Stimulated activated CD8-positive, alpha-beta memory T cell treated with anti-CD3 and anti-CD28 coated beads, Interleukin-7, amount 100 ng/mL, for 4 hours (primary cell): Measurements from ENCODE around the gene TNS1.

Experiments used
- DNase-seq, 2 donors: peaks; one replicate each; pipeline ENCODE4 v3.0.0-alpha.2; 2020; ENCODE audit warnings: low read depth in 2 of 2

TNS1 gene

DNA sequence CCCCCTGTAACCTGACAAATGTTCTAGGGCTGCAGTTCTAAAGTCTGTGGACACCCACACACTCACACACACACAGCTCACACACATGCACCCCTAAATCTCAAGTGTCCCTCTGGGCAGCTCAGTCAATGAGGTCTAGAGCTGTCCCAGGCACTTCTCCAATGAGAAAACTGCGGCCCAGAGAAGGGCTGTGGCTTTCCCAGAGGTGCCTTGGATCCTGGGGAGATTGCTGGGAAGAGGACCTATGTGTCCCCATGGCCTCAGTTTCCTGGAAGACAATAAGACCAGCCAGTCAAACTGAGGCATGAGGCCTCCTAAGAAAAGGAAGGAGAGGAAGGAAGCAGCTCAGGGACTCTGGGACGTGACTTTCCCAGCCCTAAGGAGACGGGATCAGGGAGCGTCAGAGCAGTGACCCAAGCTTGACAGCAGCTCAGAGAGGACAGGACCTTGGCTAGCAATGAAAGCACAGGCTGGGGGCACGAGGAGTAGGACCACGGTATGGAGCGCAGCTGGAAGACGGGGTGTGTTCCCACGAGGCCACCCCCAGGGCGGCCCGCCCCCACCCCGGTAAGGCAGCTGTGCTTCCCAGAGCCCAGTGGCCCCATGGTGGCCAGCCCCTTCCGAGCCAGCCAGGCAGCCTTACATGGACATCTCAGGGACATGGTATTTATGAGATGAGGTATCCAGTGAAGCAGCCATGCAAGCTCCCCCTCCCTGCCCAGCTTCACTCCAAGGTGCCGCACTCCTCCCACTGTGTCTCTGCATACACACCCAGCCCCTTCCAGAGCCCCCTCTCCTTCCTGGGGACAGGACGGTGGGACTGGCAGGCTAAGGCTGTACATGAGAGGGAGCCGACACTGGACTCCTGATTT is 46.0 kb downstream of the TNS1 start:
- no peak for DNase-seq

DNA sequence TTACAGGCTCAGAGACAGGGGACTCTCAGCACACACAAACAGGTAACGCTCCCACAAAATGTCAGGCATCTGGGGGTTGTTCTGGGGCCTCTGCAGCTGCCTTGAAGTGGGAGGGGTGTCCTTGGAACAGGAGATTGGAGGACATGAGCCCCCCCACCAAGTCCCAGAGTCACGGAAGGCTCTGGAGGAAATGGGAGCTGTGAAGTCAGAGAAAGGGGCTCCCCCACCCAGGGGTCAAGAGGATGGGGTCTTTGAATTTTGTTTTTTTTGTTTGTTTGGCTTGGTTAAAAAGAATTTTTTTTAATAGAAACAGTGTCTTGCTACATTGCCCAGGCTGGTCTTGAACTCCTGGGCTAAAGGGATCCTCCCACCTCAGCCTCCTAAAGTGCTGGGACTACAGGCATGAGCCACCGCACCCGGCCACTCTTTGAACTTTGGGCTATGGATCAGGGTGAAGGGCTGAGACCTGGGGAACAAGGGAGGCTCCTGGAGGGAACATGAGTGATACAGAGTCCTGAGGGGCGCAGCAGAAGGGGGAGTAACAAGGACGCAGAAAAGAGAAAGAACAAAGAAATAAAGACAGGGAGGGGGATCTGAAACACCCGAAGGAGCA is 46.8 kb downstream of the TNS1 start:
- no peak for DNase-seq

DNA sequence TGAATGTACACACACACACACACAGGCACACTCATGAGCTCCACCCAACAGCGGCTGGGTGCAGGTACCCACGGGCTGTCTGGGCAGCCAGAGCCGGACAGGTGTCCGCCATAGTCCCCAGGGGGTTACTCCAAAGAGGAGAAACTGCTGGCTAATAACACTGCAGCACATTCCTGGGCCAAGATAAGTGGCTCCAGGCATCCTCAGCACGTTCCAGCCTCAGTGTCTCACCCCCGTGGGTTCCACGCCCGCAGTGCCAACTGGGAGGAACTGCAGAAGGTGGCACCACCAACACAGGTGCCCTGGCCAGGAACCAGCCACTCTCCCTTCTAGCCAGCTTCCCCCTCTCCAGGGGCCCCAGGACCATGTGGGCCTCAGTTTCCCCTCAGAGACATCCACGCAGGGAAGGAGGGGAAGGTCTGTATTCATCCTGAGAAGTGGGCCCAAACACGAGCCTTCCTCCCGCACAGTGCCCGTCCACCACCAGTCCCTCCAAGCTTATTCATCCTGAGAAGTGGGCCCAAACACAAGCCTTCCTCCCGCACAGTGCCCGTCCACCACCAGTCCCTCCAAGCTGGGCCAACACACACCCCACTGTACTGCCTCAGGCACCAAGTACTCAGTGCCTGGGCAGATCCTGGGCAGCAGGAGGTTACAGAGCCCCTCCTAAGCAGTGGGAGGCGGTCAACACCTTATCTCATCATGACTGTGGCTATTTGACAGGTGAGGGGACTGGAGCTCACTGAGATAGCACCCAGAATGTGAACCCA is 47.6 kb downstream of the TNS1 start:
- DNase-seq = no peak

DNA sequence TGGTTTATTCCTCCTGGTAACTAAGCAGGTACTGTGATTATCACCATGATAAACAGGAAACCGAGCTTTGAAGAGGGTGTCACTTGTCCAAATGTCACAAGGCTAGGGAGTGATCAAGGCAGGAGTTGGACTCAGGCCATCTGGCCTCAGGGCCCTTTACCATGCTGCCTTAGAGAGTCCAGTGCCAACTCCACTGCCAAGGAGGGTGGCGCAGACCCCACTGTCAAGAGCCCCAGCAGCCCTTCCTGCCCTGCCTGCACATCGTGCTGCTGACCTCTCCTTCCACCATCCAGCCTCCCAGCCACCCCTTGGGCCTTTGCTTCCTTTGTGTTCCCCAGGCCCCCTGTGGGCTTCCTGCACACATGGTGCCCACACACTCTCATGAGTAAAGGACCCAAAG is 48.3 kb downstream of the TNS1 start:
- DNase-seq = no peak

DNA sequence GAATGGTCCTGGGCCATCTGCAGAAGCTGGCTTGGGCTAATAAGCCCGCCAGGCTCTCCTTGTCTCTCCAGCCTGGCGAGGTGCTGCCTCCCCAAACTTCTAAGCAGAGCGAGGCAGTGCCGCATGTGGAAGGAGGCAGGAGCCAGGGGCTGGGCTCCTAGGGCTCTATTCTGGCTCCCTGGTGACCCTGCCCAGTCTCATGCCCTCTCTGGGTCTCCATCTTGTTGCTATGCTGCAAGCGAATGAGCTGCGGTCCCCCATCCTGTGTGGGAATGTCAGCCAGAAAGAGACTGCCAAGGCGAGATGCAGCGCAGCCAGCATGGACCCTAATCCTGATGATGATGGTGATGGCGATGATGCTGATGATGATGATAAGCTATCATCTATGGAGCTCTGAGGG is 48.7 kb downstream of the TNS1 start:
- no peak for DNase-seq

DNA sequence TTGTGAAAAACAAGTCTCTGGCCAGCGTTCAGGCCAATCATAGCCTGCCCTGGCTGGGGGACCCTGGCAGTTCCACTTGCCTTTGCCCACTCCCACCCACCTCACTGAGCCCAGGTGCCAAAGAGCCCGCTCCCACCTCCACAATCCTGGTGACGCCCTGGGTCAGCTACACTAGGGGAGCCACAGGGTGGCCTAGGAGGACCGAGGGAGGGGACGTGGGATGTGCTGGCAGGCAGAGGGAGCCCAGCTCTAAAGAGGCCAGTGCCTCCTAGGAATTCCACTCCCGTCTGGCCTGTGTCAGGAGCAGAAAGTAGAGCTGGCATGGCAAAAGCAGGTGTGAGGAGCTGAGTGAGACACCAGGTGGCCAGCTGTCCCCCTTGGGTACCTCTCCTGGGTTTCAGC is 49.3 kb downstream of the TNS1 start:
- no peak for DNase-seq

DNA sequence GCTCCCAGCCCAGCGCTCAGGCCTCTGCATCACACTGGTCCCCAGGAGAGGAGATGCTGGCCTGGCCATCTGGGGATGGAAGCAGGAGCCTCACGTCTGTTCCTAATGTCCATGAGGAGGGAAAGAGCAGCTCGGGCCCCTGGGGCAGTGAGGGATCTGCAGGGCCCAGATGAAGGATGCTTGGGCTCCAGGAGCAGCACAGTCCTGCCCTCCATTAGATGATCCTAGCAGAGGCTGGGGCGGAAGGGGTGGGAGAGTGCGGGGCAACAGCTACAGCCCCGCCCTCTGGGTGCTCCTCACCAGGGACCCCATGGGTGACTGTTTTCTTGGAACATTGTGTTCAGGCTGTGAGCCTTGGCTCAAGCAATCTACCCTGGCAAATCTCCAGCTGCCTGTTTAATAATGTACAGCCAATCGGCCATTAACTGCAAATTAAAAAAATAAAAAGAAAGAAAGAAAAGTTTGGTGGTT is 49.7 kb downstream of the TNS1 start:
- no peak for DNase-seq

DNA sequence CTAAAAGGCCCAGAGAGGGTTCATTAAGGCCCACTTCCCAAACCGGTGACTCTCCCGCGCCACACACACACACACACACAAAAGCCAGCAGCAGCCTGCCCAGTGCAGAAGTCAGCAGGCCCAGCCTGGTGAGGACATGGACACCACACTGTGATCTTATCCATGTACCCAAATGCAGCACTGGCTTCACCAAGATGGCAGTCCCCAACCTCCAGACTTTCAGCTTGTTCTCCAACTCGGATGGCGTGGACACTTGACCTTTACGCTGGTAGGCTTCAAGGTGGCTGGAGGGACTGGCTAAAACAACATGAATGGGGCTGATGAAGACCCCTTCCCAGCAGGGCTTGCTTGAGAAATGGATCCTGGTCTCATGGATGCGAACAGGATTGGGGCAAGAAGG is 50.4 kb downstream of the TNS1 start:
- no peak for DNase-seq

DNA sequence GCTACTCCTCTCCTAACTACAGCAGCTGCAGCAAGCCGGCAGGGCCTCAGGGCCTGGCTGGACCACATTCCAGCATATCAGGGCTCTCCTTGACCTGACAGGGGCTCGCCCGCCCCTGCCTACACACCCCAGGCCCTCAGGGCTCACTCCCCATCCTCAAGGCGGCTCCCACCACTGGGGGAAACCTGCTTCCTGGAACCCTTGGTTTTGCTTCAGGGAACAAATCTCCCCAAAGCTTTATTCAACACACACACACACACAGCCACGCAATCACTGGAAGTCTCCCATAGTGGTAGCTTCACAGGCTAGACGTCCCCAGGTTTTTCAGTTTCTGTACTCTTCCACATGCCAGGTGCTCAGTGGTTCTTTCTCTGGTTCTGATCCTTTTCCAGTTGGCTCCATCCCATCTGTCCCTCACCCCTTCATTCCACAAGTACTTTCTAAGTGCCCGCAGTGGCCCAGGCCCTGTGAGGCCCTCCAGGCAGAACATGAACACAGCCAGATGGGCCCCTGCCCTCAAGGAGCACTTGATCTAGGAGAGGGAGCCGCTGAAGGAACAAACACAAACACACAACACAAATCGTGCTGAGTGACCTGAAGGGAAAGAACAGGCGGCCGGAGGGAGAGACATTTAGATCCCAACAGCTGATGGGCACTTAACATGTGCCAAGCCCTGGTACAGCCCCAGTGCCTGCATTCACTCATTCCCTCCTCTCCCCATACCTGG is 51.1 kb downstream of the TNS1 start:
- no peak for DNase-seq

DNA sequence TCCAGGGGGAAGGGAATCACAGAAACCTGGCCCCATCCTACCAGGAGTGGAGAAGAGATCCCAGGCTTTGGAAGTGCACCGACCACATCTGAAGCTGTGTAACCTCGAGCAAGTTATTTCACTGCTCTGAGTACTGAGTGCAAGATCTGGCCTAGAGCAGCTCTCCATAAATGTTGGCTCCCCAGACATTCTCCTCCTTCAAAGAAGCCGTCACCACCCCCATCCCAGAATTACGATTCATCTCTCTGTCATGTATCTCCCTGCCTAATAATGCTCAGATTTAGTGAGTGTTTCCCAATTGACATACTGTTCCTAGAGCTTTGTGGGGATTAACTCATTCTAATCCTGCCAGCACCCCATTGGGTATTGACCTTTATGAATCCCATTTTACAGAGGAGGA is 51.7 kb downstream of the TNS1 start:
- no peak for DNase-seq

DNA sequence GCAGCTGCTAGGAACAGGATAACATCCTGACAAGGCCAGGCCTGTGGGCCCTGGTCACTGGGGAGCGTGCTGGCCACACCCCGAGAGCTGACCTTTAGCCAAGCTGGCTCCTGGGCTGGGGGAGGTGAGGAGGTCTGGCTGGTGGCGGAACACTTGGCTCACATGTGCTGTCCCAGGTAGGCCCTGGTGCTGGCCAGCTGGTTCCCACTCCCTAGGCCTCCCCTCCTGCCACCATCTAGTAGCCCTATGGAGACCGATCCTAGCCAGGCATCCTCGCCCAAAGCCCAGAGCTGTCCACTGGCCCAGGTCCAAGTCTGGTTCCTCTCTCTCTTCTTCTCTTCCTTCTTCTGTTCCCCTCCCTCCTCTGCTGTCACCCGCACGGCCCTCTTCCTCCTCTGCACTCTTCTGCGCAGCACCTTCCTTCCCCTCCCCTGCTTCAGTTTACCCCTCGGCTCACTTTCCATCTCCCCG is 52.4 kb downstream of the TNS1 start:
- DNase-seq = no peak

DNA sequence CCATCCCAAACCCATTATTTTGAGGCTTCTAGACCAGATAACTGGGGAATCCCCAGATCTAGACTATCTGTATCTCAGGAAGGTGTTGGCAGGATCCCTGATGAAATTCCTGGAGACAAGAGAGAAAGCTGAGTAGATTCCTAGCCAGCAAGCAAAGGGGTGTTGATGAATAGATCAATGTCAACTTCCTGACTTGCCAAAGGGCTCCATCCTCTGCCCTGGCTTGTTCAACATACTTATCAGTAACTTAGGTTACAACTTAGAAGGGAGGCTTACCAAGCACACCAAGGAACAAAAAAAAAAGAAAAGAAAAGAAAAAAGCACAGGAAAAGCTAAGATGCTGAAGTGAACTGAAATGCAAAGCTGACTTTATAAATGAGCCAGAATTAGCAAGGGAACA is 53.3 kb downstream of the TNS1 start:
- no peak for DNase-seq

DNA sequence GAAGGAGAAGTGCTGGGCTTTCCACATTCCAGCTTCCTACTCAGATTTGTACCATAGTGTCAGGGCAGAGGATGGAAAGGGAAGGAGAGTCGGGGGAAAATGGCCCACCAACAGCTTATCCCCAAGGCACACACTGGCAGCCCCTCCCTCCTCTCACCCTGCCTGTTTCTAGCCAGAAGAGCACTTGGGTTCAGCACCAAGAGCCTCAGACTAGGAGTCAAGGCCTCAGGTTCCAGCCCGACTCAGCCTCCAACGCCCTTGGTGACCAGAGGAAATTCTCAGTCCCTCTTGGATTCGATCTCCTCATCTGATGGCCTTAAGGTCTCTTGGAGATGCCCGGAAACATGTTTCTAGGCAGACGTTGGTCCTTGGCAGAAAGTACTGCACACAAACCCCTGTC is 53.9 kb downstream of the TNS1 start:
- DNase-seq = no peak

DNA sequence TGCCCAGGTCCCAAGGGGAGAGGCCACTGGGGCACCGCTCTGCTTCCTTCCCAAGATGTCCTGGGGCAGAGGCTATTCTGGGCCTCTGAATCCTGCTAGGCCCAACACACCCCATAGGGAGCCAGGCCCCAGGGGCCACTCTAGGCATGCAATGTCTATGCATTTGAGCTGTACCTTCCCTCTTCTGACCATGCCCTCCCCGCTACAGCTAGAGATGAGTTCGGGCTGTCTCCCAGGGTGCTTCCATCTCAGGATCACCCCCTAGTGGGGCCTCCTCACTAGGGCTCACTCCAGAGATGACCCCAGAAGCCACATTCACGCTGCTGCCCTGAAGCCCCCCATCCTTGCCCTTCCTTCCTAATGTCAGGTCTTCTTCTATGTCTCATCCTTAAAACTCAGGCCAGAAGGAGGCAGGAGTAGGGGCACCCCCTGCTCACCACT is 54.4 kb downstream of the TNS1 start:
- no peak for DNase-seq

DNA sequence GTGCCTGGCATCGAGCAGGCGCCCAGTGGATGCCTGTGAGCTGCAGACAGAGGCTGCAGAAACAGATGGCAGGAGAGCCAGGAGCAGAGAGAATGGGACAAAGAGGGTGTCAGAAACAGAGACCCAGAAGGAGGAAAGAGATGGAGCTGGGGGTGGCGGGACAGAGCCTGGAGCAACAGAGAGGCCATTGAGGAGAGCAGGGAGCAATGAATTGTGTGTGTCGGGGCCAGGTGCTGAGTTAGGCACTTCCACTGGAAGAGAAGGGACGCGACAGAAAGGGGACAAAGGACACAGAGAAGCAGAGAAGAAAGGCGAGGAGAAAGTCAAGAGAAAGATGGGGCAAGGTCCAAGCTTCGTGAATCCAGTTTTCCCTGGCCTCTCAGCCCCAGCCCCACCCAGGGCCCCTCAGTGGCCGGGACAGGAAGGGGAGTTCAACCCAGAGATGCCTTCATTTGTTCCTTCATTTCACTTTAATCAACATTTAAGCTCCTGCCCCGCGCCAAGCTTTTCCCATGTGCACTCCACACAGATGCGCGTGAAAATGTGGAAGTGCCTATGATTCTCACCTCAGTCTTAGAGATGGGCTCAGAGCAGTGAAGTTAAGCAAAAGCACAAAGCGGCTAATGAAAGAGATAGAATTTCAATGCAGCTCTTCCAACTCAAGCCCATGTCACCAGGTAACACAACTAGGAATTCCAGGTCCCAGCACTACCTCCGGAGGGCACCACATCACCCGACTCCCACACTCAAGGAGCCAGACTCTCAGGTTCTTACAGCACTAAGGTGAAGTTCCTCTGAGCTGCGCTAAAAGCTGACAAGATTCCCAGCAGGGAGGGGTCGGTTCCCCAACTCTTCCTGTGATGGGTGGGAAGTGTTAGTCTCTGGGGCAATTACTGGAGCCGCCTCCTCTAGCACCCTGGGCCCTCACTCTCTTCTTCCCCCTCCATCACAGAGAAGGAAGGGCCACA is 55.1 kb downstream of the TNS1 start:
- no peak for DNase-seq

DNA sequence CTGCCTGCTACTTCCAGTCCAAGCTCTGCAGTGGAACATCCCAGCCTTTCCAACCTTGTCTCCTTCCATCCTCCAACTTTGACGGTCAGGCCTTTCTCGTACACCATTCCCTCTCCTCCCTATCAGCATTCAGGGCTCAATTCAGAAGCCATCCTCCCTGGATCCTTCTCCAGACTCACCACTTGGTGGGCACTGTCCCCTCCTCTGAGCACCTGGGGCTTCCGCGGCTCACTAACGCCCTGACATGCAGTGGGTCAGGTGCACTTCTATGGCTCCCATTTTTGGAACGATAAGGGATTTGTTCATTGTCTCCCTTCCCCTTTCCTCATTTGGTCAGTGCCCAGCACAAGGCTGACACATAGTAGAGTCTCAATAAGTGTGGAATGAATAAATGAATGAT is 56.7 kb downstream of the TNS1 start:
- no peak for DNase-seq

DNA sequence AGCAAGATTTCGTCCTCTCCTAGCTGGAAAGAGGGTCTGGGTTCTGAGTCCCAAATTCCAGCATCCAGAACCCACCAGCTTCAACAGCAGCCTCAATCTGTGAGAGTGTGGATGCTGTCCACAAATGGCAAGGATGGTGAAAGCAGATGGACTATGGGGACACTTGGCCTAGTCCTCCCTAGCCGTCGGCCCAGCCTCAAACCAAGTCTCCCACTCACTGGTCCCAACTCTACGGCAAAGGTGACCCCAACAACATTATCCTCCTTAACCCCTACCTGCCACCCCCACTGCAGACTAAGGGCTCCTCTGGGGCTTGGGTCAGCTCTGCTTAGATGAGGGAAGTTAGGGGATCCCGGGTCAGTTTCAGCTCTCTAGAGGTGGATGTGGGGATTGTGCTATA is 57.3 kb downstream of the TNS1 start:
- no peak for DNase-seq

DNA sequence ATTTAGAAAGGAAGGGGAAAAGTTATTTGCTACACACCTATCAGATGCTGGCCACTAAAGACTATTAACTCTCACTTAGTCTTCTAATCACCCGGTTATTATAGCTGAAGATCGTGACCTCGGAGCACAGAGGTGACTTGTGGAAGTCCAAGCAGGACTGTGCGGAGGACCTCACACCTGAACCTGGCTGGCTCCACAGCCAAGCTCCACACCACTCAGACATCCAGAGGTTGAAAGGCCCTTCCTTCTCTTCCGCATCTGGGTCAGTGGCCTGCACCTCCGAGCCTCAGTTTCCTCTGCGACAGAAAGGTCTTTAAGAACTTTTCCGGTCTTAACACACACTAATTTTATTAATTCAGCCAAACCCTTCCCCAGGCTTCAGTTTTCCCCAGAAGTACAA is 57.9 kb downstream of the TNS1 start:
- no peak for DNase-seq

DNA sequence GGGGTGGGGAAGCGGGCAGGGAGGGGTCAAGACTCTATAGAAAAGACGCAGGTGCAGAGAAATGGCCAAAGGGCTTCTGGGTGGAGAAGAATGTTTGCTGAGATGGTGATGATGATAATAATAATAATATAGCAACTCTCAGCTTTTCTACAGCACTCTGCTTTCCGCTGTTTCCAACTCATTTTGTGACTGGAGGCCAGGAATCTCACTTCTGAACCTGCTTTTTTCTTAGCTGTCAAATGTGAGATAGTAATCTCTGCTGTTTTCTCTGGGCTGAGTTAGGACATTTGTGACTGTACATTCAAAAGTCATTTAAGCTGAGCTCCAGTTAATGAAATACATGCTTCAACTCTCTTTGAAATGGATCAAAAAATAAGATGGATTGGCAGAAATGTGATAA is 58.4 kb downstream of the TNS1 start:
- DNase-seq = no peak

DNA sequence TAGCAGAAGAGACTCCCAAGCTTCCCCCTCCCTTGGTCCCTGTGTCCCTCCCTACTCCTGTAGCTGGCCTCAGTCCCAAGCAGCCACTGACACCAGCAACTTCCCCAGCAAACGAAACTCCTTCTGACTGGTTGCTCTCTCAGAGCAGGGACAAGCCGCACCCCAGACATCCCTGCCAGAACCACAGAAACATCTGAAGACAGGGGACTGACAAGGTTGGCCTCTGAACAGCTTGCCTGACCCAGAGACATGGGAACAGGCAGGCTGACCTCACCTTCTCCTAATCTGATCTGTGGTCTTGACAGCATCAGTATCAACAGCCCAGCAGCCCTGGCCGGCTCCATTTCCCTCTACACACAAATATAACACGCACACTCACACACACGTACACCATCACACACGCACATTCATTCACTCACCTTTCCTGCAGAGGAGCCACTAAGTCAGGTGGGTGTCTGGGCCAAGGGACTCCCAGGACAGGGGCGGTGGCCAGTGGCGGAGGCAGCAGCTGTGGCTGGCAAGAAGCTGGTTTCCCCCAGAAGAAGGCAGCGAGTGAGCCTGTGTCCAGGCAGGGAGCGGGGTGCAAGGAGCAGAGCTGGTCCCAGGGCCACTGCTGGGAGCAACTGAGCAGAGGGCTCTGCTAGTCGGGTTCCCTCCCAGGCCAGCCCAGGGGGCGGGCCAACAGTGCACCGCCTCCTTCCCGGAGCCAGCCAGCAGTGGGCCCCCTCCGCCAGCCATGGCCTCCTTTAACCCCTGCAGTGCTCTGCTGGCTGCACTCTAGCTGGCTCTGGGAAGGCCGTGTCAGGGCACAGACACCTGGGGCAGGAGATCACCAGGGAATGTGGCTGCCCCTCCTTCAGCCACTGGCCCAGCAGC is 59.1 kb downstream of the TNS1 start:
- DNase-seq = no peak
